Thyroid gland (tissue), 4 donors: Measurements from ENCODE around the gene CCDC38. TPM values are rescaled to one million over a fixed set of nuclear protein-coding genes. Genes with fewer than 3 reads are reported as not detected.
A peak's percentile ranks its signal among the peaks of the same experiment; 100 is the strongest.

Source experiments
- DNase-seq, 2 donors: peaks; one replicate each; pipeline ENCODE4 v3.0.0-alpha.2; 2019
- H3K27ac ChIP-seq, 3 donors: fragments of 200-600 bp; sonication (generic); 1 replicate in 2 of 3; 2 replicates in 1 of 3; pipeline ENCODE4 v1.5.1; 2016 to 2019; ENCODE audit warnings: mild to moderate bottlenecking in 1 of 3, moderate library complexity in 1 of 3
- H3K27me3 ChIP-seq: fragments of 200-600 bp; sonication (generic); one replicate; pipeline ENCODE4 v1.5.1; 2019
- H3K36me3 ChIP-seq, 2 donors: fragments of 200-600 bp; sonication (generic); one replicate each; pipeline ENCODE4 v1.5.1; 2016 to 2019
- H3K4me1 ChIP-seq, 2 donors: fragments of 200-600 bp; sonication (generic); one replicate each; pipeline ENCODE4 v1.5.1; 2017 to 2019
- H3K4me3 ChIP-seq, 3 donors: fragments of 200-600 bp; sonication (generic); replicated peaks in 1 of 3; 1 replicate in 2 of 3; 2 replicates in 1 of 3; pipeline ENCODE4 v1.5.1; 2016; ENCODE audit warnings: mild to moderate bottlenecking in 1 of 3
- H3K9me3 ChIP-seq: fragments of 200-600 bp; sonication (generic); one replicate; pipeline ENCODE4 v1.5.1; 2017
- POLR2A ChIP-seq, 2 donors: fragments of 450-650 bp; IDR thresholded peaks; one replicate each; pipeline ENCODE4 v1.6.1; 2017; ENCODE audit warnings: antibody characterized with exemption in 2 of 2, mild to moderate bottlenecking in 2 of 2, moderate library complexity in 1 of 2
- WGBS, 2 donors: methylation state at CpG; one replicate each; pipeline ENCODE4 v1.1.5; 2017; 5-methylcytosine and 5-hydroxymethylcytosine counted together
- intact Hi-C: fragments of 100-400 bp; cut with DNase I; formaldehyde crosslinking; loops from one replicate; pipeline ENCODE4 v1.15.1; 2023
- total RNA-seq, 4 donors: library from RNA; depleted of rRNA; stranded (reverse); fragments of >200 nt; gene quantifications; one replicate each; pipeline ENCODE4 v1.2.3, GENCODE V29; 2016
- TF ChIP-seq, protein P1 (sequence below), 6 experiments: fragments of 200-600 bp in 3 of 6; fragments of 450-650 bp in 3 of 6; sonication (generic) in 3 of 6; IDR thresholded peaks; one replicate each; pipeline ENCODE4 v1.5.1; 2016 to 2019; ENCODE audit warnings: antibody characterized with exemption in 6 of 6, mild to moderate bottlenecking in 2 of 6, inconsistent platforms in 1 of 6, moderate library complexity in 1 of 6

The CCDC38 gene
- total RNA-seq, 4 donors from 2014 or later = 0.67 TPM; not detected in 3

DNA sequence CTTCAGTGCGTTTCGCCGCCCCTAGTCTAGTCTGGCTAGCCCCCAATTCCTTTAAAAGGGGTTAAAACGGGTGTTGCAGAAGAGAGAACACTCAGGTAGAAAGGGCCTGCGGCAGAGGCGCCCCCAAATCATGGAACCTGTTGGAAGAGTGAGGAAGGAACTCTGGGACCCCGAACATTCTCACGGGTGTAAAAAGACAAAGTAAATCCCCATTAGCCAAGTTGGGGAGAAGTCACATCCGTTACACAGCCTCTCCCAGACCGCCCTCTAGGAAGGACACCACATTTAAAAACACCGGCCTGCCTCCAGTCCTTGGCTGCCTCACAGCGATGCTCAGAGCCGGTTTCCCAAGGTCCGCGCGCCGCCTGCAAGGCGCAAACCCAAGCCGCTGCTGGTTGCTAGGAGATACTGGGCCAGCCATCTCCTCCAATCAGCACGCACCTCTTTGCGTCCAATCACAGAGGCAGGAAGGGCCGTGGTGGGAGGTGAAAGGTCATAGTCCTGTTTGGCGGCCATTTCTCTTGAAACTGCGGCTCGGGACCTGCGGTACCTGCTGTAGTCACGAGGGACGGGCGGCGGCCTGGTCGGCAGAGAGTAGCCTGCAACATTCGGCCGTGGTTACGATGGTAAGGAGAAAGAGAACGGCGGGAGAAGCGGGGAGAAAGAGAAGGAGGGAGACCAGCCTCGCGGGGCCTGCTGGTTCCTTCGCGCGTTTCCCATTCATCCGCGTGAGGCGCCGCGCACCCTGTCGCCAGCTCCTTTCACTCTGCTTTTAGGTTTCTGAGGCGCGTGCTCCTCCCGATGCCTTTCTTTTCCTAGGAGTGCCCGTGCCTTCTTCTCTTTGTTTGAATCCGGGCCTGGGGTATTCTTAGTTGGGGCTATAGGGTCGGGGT is 83.7 kb downstream of the CCDC38 start, which contains the start of gene SNRPF:
SNRPF (plus strand) TSS at position 502 of the 893 bp plus-strand sequence; CDS start at position 624, 122 bp downstream.
- peak within 1 kb of the TSS in 2 of 3 donors; percentile 68 to 76 for H3K27ac ChIP-seq
- intact Hi-C loops = no loop called here

DNA sequence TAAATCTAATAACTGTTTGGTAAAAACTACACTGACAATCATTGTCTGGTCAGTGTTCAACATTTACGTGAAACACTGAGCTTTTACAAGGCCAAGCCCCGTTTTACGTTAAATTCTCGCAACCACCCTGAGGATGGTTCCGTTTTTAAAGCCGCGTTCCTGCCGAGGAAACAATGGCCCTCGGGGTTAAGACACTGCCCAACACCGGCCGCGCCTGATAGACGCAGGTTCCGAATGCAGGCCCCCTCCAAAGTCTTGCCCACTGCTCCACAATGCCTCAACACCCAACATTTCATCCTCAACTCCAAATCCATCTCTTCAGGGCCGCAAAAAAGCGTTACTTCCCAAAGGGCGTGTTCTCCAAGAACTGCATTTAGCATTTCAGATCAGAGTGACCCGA is 84.6 kb downstream of the CCDC38 start:
- no peak overlapping the region for H3K4me3 ChIP-seq
- intact Hi-C loops = no loop called here
- 52 to 59% methylated on average over 17 to 18 of the region's 18 CpGs for WGBS, 2 donors

More for the DNA sequence above, 83.7 kb downstream of the CCDC38 start, which contains the start of gene SNRPF:
- WGBS, 2 donors = 1% methylated on average over 47 to 49 of the region's 54 CpGs
- Histone ChIP-seq H3K9me3 (no peaks in the 10 kb centered on the region), H3K4me1 (peaks cover 14 to 17% of the 10 kb centered on the region in 2 donors), H3K4me3 (peak within 1 kb of the TSS; percentile 33 to 80 (median 37)), H3K27me3 (no peaks in the 10 kb centered on the region), H3K36me3 (peaks cover 0 to 12% of the 10 kb centered on the region in 2 donors)
- DNase-seq = peak; percentile 94 to 96
- TF ChIP-seq, protein P1, sequence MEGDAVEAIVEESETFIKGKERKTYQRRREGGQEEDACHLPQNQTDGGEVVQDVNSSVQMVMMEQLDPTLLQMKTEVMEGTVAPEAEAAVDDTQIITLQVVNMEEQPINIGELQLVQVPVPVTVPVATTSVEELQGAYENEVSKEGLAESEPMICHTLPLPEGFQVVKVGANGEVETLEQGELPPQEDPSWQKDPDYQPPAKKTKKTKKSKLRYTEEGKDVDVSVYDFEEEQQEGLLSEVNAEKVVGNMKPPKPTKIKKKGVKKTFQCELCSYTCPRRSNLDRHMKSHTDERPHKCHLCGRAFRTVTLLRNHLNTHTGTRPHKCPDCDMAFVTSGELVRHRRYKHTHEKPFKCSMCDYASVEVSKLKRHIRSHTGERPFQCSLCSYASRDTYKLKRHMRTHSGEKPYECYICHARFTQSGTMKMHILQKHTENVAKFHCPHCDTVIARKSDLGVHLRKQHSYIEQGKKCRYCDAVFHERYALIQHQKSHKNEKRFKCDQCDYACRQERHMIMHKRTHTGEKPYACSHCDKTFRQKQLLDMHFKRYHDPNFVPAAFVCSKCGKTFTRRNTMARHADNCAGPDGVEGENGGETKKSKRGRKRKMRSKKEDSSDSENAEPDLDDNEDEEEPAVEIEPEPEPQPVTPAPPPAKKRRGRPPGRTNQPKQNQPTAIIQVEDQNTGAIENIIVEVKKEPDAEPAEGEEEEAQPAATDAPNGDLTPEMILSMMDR (IDR thresholded peaks at IDR 0.05) = peak in 4 of 6 experiments; percentile 17 to 30 (median 24)
- peak in 1 of 2 donors; percentile 56 for TF ChIP-seq POLR2A (IDR thresholded peaks at IDR 0.05)

DNA sequence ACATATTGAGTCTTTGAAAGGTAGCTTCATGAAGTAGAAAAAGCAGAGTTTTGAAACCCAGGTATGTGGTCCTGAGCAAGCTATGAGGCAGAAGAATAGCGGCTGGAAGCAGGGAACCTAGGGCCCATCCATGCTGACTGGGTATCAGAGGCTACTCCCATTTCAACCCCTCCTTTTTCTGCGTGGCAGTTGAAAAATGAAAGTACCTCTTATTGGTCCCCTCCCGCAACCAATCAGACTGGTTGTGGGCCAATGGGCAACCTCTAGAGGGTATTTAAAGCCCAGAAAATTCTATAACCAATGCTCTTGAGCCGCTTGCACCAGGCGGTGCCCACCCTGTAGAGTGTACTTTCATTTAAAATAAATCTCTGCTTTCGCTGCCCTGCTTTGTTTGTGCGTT is 85.3 kb downstream of the CCDC38 start:
- Histone ChIP-seq H3K9me3 (no peaks in the 10 kb centered on the region), H3K4me1 (peaks cover 14 to 17% of the 10 kb centered on the region in 2 donors), H3K27ac (no peak overlapping the region), H3K4me3 (no peak overlapping the region), H3K27me3 (no peaks in the 10 kb centered on the region), H3K36me3 (peaks cover 0 to 5% of the 10 kb centered on the region in 2 donors)
- DNase-seq = no peak
- intact Hi-C loops = no loop called here
- WGBS, 2 donors = 95 to 96% methylated on average over 7 of the region's 7 CpGs
- TF ChIP-seq, protein P1 (IDR thresholded peaks at IDR 0.05) = no peak
- TF ChIP-seq POLR2A (IDR thresholded peaks at IDR 0.05) = no peak

More for the DNA sequence above, 84.6 kb downstream of the CCDC38 start:
- DNase-seq = no peak
- Histone ChIP-seq H3K27me3 (no peaks in the 10 kb centered on the region), H3K4me1 (peaks cover 14 to 17% of the 10 kb centered on the region in 2 donors), H3K36me3 (peaks cover 0 to 11% of the 10 kb centered on the region in 2 donors), H3K9me3 (no peaks in the 10 kb centered on the region), H3K27ac (no peak overlapping the region)
- TF ChIP-seq, protein P1 (IDR thresholded peaks at IDR 0.05) = no peak
- TF ChIP-seq POLR2A (IDR thresholded peaks at IDR 0.05) = no peak

DNA sequence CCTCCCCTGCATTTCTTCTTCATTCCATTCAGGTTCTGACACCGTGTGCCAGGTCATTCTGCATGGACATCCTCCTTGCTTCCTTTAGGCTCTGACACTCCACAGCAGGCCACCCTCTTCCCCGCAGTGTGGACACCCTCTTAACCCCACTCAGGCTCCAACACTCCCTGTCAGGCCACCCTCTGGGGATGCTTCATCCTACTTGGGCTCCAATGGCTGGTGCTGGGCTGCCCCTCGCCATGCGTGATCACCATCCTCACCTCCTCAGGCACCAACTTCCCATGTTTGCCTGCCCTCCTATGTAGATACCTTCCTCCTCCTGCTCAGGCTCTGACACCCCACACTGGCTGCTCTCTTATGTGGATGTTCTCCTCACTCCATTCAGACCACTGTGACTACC is 90.3 kb downstream of the CCDC38 start:
- no peaks in the 10 kb centered on the region for H3K36me3 ChIP-seq
- WGBS, 2 donors = 88 to 91% methylated on average over 4 of the region's 4 CpGs

More for the DNA sequence above, 90.3 kb downstream of the CCDC38 start:
- no peaks in the 10 kb centered on the region for H3K9me3 ChIP-seq
- TF ChIP-seq POLR2A (IDR thresholded peaks at IDR 0.05) = no peak
- TF ChIP-seq, protein P1 (IDR thresholded peaks at IDR 0.05) = no peak
- DNase-seq = no peak
- intact Hi-C loops = no loop called here
- H3K27ac ChIP-seq = no peak overlapping the region
- H3K27me3 ChIP-seq = no peaks in the 10 kb centered on the region
- no peak overlapping the region for H3K4me3 ChIP-seq
- H3K4me1 ChIP-seq = peaks cover 0 to 6% of the 10 kb centered on the region in 2 donors
